ENCODE measurements around the gene PTPRN2. TPM values are rescaled to one million over a fixed set of nuclear protein-coding genes. Genes with fewer than 3 reads are reported as not detected.

Gene PTPRN2
- total and polyA plus RNA-seq, 2 of the 8 experiments (the other 6 are each of a cell fraction or from before 2014, with no cell fraction given): 2.6 to 4.5 TPM

- Histone ChIP-seq H4K8ac (ENCODE audit: extremely low read depth, insufficient read depth, low read length) (no peak overlapping the region), H4K91ac (replicated peaks; ENCODE audit: insufficient read length, low read length) (no peak overlapping the region), H3K23me2 (ENCODE audit: low read depth, low read length) (no peaks in the 10 kb centered on the region), H2AK5ac (ENCODE audit: low read depth, low read length) (no peak overlapping the region), H3K14ac (ENCODE audit: insufficient read length) (no peak overlapping the region), H3K79me2 (ENCODE audit: control insufficient read depth in 1 of 2, insufficient read depth in 2 of 2, low read length in 2 of 2) (no peaks in the 10 kb centered on the region), H2BK120ac (replicated peaks; ENCODE audit: low read depth, low read length) (no peak overlapping the region), H4K20me1 (replicated peaks in 1 of 2; ENCODE audit: control insufficient read depth in 1 of 2, insufficient read depth in 2 of 2, low read length in 2 of 2) (no peaks in the 10 kb centered on the region), H3K4ac (replicated peaks; ENCODE audit: insufficient read length, low read depth, low read length) (no peak overlapping the region), H2BK12ac (ENCODE audit: low read depth, low read length) (no peak overlapping the region), H2BK15ac (ENCODE audit: low read length) (no peak overlapping the region), H3K4me2 (ENCODE audit: insufficient read depth in 1 of 2, low read depth in 2 of 2, low read length in 2 of 2) (no peak overlapping the region), H2BK5ac (ENCODE audit: low read depth, low read length) (no peak overlapping the region), H3K9ac (replicated peaks in 1 of 4; ENCODE audit: extremely low read depth in 1 of 4, low read depth in 3 of 4, low read length in 3 of 4) (no peak overlapping the region), H2AFZ (ENCODE audit: low read length) (no peak overlapping the region), H3K27me3 (replicated peaks in 1 of 4; ENCODE audit: control insufficient read depth in 3 of 4, extremely low read depth in 1 of 4, insufficient read depth in 3 of 4, low read length in 3 of 4) (no peaks in the 10 kb centered on the region), H3K18ac (ENCODE audit: extremely low read depth, low read length) (no peak overlapping the region), H3K56ac (replicated peaks; ENCODE audit: insufficient read length, low read depth, low read length) (no peak overlapping the region), H3K23ac (ENCODE audit: insufficient read length) (no peak overlapping the region), H3K4me3 (ENCODE audit: extremely low read depth in 1 of 4, insufficient read depth in 2 of 4, low read depth in 3 of 4, low read length in 4 of 4) (no peak overlapping the region), H3K27ac (ENCODE audit: low read depth, low read length) (no peak overlapping the region), H3K36me3 (ENCODE audit: control insufficient read depth in 2 of 4, insufficient read depth in 4 of 4, low read length in 3 of 4) (0 out of 8 replicates have a peak, but pooled peaks cover 0 to 3% (median 0%) of the 10 kb centered on the region in 4 experiments), H3K4me1 (replicated peaks in 1 of 4; ENCODE audit: control insufficient read depth in 3 of 4, insufficient read depth in 4 of 4, low read length in 3 of 4) (no peaks in the 10 kb centered on the region), H2BK20ac (ENCODE audit: low read length) (no peak overlapping the region), H4K5ac (ENCODE audit: insufficient read length, low read depth, low read length) (no peak overlapping the region), H3K9me3 (ENCODE audit: insufficient read depth in 2 of 2, low read depth in 1 of 2, low read length in 1 of 2) (peaks cover 10 to 42% of the 10 kb centered on the region in 2 experiments; a peak in 3 of 4 replicates), H3K79me1 (ENCODE audit: low read depth, low read length) (no peaks in the 10 kb centered on the region)
- no peak for FAIRE-seq
- WGBS, 2 experiments (ENCODE audit: extremely low coverage in 1 of 2, insufficient coverage in 1 of 2, insufficient read length in 1 of 2, insufficient replicate concordance in 2 of 2, low coverage in 1 of 2, low lambda C conversion rate in 2 of 2, missing lambda C conversion rate in 1 of 2): 91% methylated on average over 35 of the region's 41 CpGs; no CpG with 5 or more reads in 1 of the 2 experiments
- no peak for DNase-seq (ENCODE audit: low read depth in 1 of 2, low spot score in 2 of 2)
- POLR2A ChIA-PET (ENCODE audit: partially characterized antibody): no interaction called here
- CTCF ChIA-PET (ENCODE audit: partially characterized antibody): no interaction called here
- TF ChIP-seq TAF1 (IDR thresholded peaks at IDR 0.05; ENCODE audit: low read depth, low read length) (no peak), USF2 (IDR thresholded peaks at IDR 0.05; ENCODE audit: low read length) (no peak), NRF1 (IDR thresholded peaks at IDR 0.05; ENCODE audit: low read depth, low read length) (no peak), BACH1 (IDR thresholded peaks at IDR 0.05; ENCODE audit: low read length) (no peak), SIX5 (IDR thresholded peaks at IDR 0.05; ENCODE audit: low read depth, low read length) (no peak), KDM5A (IDR thresholded peaks at IDR 0.05; ENCODE audit: low read length) (no peak), GTF2F1 (IDR thresholded peaks at IDR 0.05; ENCODE audit: borderline replicate concordance, low read depth, low read length) (no peak), CTCF (IDR thresholded peaks at IDR 0.05; ENCODE audit: control extremely low read depth in 1 of 3, insufficient read depth in 1 of 3, low read depth in 1 of 3, low read length in 3 of 3) (no peak), CEBPB (IDR thresholded peaks at IDR 0.05; ENCODE audit: low read depth, low read length) (no peak)
These were observed 421.0 kb downstream of the PTPRN2 start for GRCh38 chr7:158166386-158167340.

All from H1 (cell line).